H9 (cell line): ENCODE measurements around the gene OR2M2. TPM values are rescaled to one million over a fixed set of nuclear protein-coding genes. Genes with fewer than 3 reads are reported as not detected.

ENCODE experiments used
- DNase-seq: peaks from one replicate; pipeline ENCODE4 v3.0.0-alpha.2; 2017
- H2AFZ ChIP-seq: one replicate; pipeline ENCODE4 v1.6.1; 2013; ENCODE audit warnings: mild to moderate bottlenecking, low read length, control low read depth, moderate library complexity
- H2AK5ac ChIP-seq: 2 replicates; pipeline ENCODE4 v1.6.1; 2013; ENCODE audit warnings: low read length, control low read depth, mixed read lengths; ENCODE audit not compliant: insufficient read length
- H2BK120ac ChIP-seq: one replicate; pipeline ENCODE4 v1.6.1; 2013; ENCODE audit warnings: low read depth, mild to moderate bottlenecking, low read length, control low read depth, inconsistent platforms; ENCODE audit not compliant: poor library complexity, severe bottlenecking
- H2BK12ac ChIP-seq: 2 replicates; pipeline ENCODE4 v1.6.1; 2013; ENCODE audit warnings: low read length, control low read depth, mixed read lengths, low read depth; ENCODE audit not compliant: insufficient read length
- H2BK15ac ChIP-seq: 2 replicates; pipeline ENCODE4 v1.6.1; 2013; ENCODE audit warnings: low read depth, low read length, control low read depth
- H2BK20ac ChIP-seq: one replicate; pipeline ENCODE4 v1.6.1; 2013; ENCODE audit warnings: low read depth, mild to moderate bottlenecking, low read length, control low read depth, inconsistent platforms; ENCODE audit not compliant: poor library complexity, severe bottlenecking
- H2BK5ac ChIP-seq: 2 replicates; pipeline ENCODE4 v1.6.1; 2013; ENCODE audit warnings: low read length, control low read depth, mixed read lengths; ENCODE audit not compliant: insufficient read length
- H3K14ac ChIP-seq: 2 replicates; pipeline ENCODE4 v1.6.1; 2013; ENCODE audit warnings: low read length, control low read depth; ENCODE audit not compliant: insufficient read depth
- H3K18ac ChIP-seq: 2 replicates; pipeline ENCODE4 v1.6.1; 2013; ENCODE audit warnings: low read depth, mild to moderate bottlenecking, mixed read lengths, low read length, control low read depth; ENCODE audit not compliant: insufficient read length
- H3K23ac ChIP-seq: 2 replicates; pipeline ENCODE4 v1.6.1; 2013; ENCODE audit warnings: low read length, control low read depth, mixed read lengths, low read depth; ENCODE audit not compliant: insufficient read length
- H3K23me2 ChIP-seq: 2 replicates; pipeline ENCODE4 v1.6.1; 2013; ENCODE audit warnings: low read depth, mild to moderate bottlenecking, mixed read lengths, low read length, control low read depth; ENCODE audit not compliant: insufficient read length, poor library complexity, severe bottlenecking
- H3K27ac ChIP-seq: 2 replicates; pipeline ENCODE4 v1.5.1; 2013; ENCODE audit warnings: low read length, control low read depth, mixed read lengths, low read depth; ENCODE audit not compliant: insufficient read length
- H3K27me3 ChIP-seq: 2 replicates; pipeline ENCODE4 v1.6.1; 2013; ENCODE audit warnings: low read length, control low read depth, inconsistent platforms; ENCODE audit not compliant: insufficient read depth
- H3K4ac ChIP-seq: 2 replicates; pipeline ENCODE4 v1.6.1; 2013; ENCODE audit warnings: low read depth, mild to moderate bottlenecking, control low read depth, inconsistent platforms, low read length, moderate library complexity
- H3K4me1 ChIP-seq: 2 replicates; pipeline ENCODE4 v1.6.1; 2013; ENCODE audit warnings: low read length, control low read depth, inconsistent platforms; ENCODE audit not compliant: insufficient read depth
- H3K4me2 ChIP-seq: 2 replicates; pipeline ENCODE4 v1.6.1; 2013; ENCODE audit warnings: low read length, control low read depth, mixed read lengths; ENCODE audit not compliant: insufficient read length, insufficient read depth
- H3K56ac ChIP-seq: 2 replicates; pipeline ENCODE4 v1.6.1; 2013; ENCODE audit warnings: low read depth, mild to moderate bottlenecking, mixed read lengths, low read length, control low read depth; ENCODE audit not compliant: insufficient read length
- H3K79me1 ChIP-seq: 2 replicates; pipeline ENCODE4 v1.6.1; 2013; ENCODE audit warnings: low read depth, mild to moderate bottlenecking, moderate library complexity, low read length, control low read depth, inconsistent platforms; ENCODE audit not compliant: insufficient read depth, poor library complexity, severe bottlenecking
- H3K79me2 ChIP-seq: 2 replicates; pipeline ENCODE4 v1.6.1; 2013; ENCODE audit warnings: low read length, control low read depth, inconsistent platforms; ENCODE audit not compliant: insufficient read depth
- H3K9ac ChIP-seq: 2 replicates; pipeline ENCODE4 v1.6.1; 2013; ENCODE audit warnings: low read length, control low read depth, mixed read lengths; ENCODE audit not compliant: insufficient read length; ENCODE audit errors: extremely low read depth
- H3K9me3 ChIP-seq: one replicate; pipeline ENCODE4 v1.6.1; 2013; ENCODE audit warnings: low read depth, low read length, inconsistent platforms; ENCODE audit not compliant: control insufficient read depth
- H3T11ph ChIP-seq: one replicate; pipeline ENCODE4 v1.6.1; 2013; ENCODE audit warnings: mild to moderate bottlenecking, low read length, control low read depth, inconsistent platforms
- H4K20me1 ChIP-seq: one replicate; pipeline ENCODE4 v1.6.1; 2013; ENCODE audit not compliant: control insufficient read depth, insufficient read length, insufficient read depth
- H4K5ac ChIP-seq: 2 replicates; pipeline ENCODE4 v1.6.1; 2013; ENCODE audit warnings: low read depth, mild to moderate bottlenecking, mixed read lengths, low read length, control low read depth; ENCODE audit not compliant: insufficient read length
- H4K8ac ChIP-seq: replicated peaks from 2 replicates; pipeline ENCODE4 v1.6.1; 2013; ENCODE audit warnings: low read length, control low read depth, mixed read lengths, low read depth; ENCODE audit not compliant: insufficient read length
- H4K91ac ChIP-seq: 2 replicates; pipeline ENCODE4 v1.6.1; 2013; ENCODE audit warnings: low read depth, mild to moderate bottlenecking, moderate library complexity, mixed read lengths, low read length, control low read depth; ENCODE audit not compliant: insufficient read length
- H3K27ac Mint-ChIP-seq, 3 experiments: 2 replicates in 2 of 3; 3 replicates in 1 of 3; pipeline ENCODE4 v1.8.0; 2020 to 2021; ENCODE audit warnings: mixed read lengths in 3 of 3, mild to moderate bottlenecking in 1 of 3, moderate library complexity in 1 of 3
- H3K27me3 Mint-ChIP-seq: 2 replicates; pipeline ENCODE4 v1.8.0; 2021; ENCODE audit warnings: low read depth, mild to moderate bottlenecking, moderate library complexity, mixed read lengths
- H3K36me3 Mint-ChIP-seq, 3 experiments: 2 replicates in 2 of 3; 3 replicates in 1 of 3; pipeline ENCODE4 v1.8.0; 2020 to 2021; ENCODE audit warnings: low read depth in 3 of 3, mixed read lengths in 3 of 3; ENCODE audit not compliant: insufficient read depth in 1 of 3
- H3K4me1 Mint-ChIP-seq, 2 experiments: 2 replicates each; pipeline ENCODE4 v1.8.0; 2020; ENCODE audit warnings: mixed read lengths in 2 of 2
- H3K4me3 Mint-ChIP-seq, 2 experiments: 2 replicates in 1 of 2; 3 replicates in 1 of 2; pipeline ENCODE4 v1.8.0; 2020 to 2021; ENCODE audit warnings: mild to moderate bottlenecking in 2 of 2, mixed read lengths in 2 of 2, moderate library complexity in 1 of 2
- H3K9me3 Mint-ChIP-seq, 2 experiments: 2 replicates in 1 of 2; 3 replicates in 1 of 2; pipeline ENCODE4 v1.8.0; 2020; ENCODE audit warnings: mild to moderate bottlenecking in 2 of 2, mixed read lengths in 2 of 2, moderate library complexity in 1 of 2
- WGBS: extraction: QIAGEN DNeasy Blood & Tissue Kit; methylation state at CpG from one replicate; pipeline ENCODE4 v1.1.7; 2013; ENCODE audit warnings: missing lambda C conversion rate, low lambda C conversion rate, mixed read lengths; ENCODE audit not compliant: insufficient read length; ENCODE audit errors: extremely low coverage; 5-methylcytosine and 5-hydroxymethylcytosine counted together
- total RNA-seq: library from RNA; stranded (reverse); gene quantifications from 2 replicates; pipeline ENCODE4 v1.2.1, GENCODE V29; 2021
- TF ChIP-seq, protein P1 (sequence below): fragments of 200-600 bp; sonication (generic); conservative IDR thresholded peaks from 3 replicates; pipeline ENCODE4 v1.8.0; 2021; ENCODE audit warnings: antibody characterized with exemption, mild to moderate bottlenecking

Gene OR2M2
- total RNA-seq, 1 experiment from 2014 or later = not detected

DNA sequence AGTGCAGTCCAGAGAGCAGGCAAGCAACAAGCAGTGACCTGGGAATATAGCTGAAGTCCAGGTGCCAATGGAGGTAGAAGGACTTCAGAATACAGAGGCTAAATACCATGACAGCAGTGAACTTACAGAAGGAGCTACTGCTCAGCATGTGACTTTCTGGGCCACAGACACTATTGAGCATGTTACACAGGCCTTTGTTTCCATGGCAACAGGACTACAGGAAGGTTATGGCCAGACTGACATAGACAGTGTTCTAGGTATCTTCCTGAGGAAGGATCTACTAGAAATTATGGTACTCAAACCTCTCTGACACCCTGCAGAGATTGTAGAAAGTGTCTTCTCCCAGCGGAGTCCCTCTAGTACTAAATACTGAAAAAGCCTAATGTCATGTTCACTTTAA is 18.7 kb upstream of the OR2M2 start:
- no peak overlapping the region for H3K27ac Mint-ChIP-seq
- Histone ChIP-seq H3K14ac (no peak overlapping the region), H3K56ac (no peak overlapping the region), H3T11ph (no peak overlapping the region), H3K27me3 (no peaks in the 10 kb centered on the region), H4K8ac (no peak overlapping the region), H2AK5ac (no peak overlapping the region), H4K91ac (no peak overlapping the region), H3K18ac (no peak overlapping the region), H3K9ac (no peak overlapping the region), H3K4me2 (no peak overlapping the region), H2AFZ (no peak overlapping the region), H3K4me1 (no peaks in the 10 kb centered on the region), H4K5ac (no peak overlapping the region), H2BK20ac (no peak overlapping the region), H2BK12ac (no peak overlapping the region), H4K20me1 (no peaks in the 10 kb centered on the region), H3K79me1 (no peaks in the 10 kb centered on the region), H3K79me2 (no peaks in the 10 kb centered on the region), H3K4ac (no peak overlapping the region), H3K27ac (no peak overlapping the region), H3K23me2 (no peaks in the 10 kb centered on the region), H3K9me3 (peaks cover 55% of the 10 kb centered on the region), H2BK15ac (no peak overlapping the region), H2BK120ac (no peak overlapping the region), H2BK5ac (no peak overlapping the region), H3K23ac (no peak overlapping the region)
- no peaks in the 10 kb centered on the region; the same call in 1 of the 2 replicates for H3K27me3 Mint-ChIP-seq
- H3K9me3 Mint-ChIP-seq = peaks cover 76 to 79% of the 10 kb centered on the region in 2 experiments
- peaks cover 0 to 11% (median 2%) of the 10 kb centered on the region in 3 experiments; a peak in 4 of 7 replicates for H3K36me3 Mint-ChIP-seq
- no CpG with 5 or more reads among the region's 1 CpG for WGBS
- H3K4me3 Mint-ChIP-seq = no peak overlapping the region
- TF ChIP-seq, protein P1, sequence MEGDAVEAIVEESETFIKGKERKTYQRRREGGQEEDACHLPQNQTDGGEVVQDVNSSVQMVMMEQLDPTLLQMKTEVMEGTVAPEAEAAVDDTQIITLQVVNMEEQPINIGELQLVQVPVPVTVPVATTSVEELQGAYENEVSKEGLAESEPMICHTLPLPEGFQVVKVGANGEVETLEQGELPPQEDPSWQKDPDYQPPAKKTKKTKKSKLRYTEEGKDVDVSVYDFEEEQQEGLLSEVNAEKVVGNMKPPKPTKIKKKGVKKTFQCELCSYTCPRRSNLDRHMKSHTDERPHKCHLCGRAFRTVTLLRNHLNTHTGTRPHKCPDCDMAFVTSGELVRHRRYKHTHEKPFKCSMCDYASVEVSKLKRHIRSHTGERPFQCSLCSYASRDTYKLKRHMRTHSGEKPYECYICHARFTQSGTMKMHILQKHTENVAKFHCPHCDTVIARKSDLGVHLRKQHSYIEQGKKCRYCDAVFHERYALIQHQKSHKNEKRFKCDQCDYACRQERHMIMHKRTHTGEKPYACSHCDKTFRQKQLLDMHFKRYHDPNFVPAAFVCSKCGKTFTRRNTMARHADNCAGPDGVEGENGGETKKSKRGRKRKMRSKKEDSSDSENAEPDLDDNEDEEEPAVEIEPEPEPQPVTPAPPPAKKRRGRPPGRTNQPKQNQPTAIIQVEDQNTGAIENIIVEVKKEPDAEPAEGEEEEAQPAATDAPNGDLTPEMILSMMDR = no peak
- no peak for DNase-seq
- no peaks in the 10 kb centered on the region for H3K4me1 Mint-ChIP-seq
